Osteocyte (in vitro differentiated cells): ENCODE measurements around the gene RGS2. TPM values are rescaled to one million over a fixed set of nuclear protein-coding genes. Genes with fewer than 3 reads are reported as not detected.

Source experiments
- DNase-seq: peaks from one replicate; pipeline ENCODE4 v3.0.0; 2021; ENCODE audit warnings: mixed read lengths; ENCODE audit not compliant: unreplicated experiment; ENCODE audit errors: extremely low spot score
- H3K27ac Mint-ChIP-seq: one replicate; pipeline ENCODE4 v1.8.0; 2021; ENCODE audit warnings: mild to moderate bottlenecking, mixed read lengths; ENCODE audit not compliant: unreplicated experiment
- H3K27me3 Mint-ChIP-seq: one replicate; pipeline ENCODE4 v1.8.0; 2021; ENCODE audit warnings: mixed read lengths; ENCODE audit not compliant: unreplicated experiment
- H3K36me3 Mint-ChIP-seq: one replicate; pipeline ENCODE4 v1.8.0; 2021; ENCODE audit warnings: mixed read lengths; ENCODE audit not compliant: unreplicated experiment
- H3K4me1 Mint-ChIP-seq: one replicate; pipeline ENCODE4 v1.8.0; 2021; ENCODE audit warnings: mixed read lengths; ENCODE audit not compliant: unreplicated experiment
- H3K4me3 Mint-ChIP-seq: one replicate; pipeline ENCODE4 v1.8.0; 2021; ENCODE audit warnings: mild to moderate bottlenecking, moderate library complexity, mixed read lengths; ENCODE audit not compliant: unreplicated experiment
- H3K9me3 Mint-ChIP-seq: one replicate; pipeline ENCODE4 v1.8.0; 2021; ENCODE audit warnings: mixed read lengths; ENCODE audit not compliant: unreplicated experiment
- CTCF ChIP-seq: fragments of 200-600 bp; sonication (generic); IDR thresholded peaks from 2 replicates; pipeline ENCODE4 v1.5.0; 2021; ENCODE audit warnings: antibody characterized with exemption, mild to moderate bottlenecking, moderate library complexity
- total RNA-seq: library from RNA; stranded (reverse); gene quantifications from 2 replicates; pipeline ENCODE4 v1.2.1, GENCODE V29; 2021

Gene RGS2
- total RNA-seq, 1 donor from 2014 or later: 7.6 TPM

- Mint-ChIP-seq H3K4me1 (peaks cover 9% of the 10 kb centered on the region), H3K4me3 (no peak overlapping the region), H3K27ac (no peak overlapping the region), H3K9me3 (no peaks in the 10 kb centered on the region), H3K36me3 (no peaks in the 10 kb centered on the region), H3K27me3 (no peaks in the 10 kb centered on the region)
- no peak for TF ChIP-seq CTCF
- no peak for DNase-seq
Measured at GRCh38 chr1:192768463-192768862, 40.4 kb upstream of the RGS2 start.

GRCh38 chr1:192771341-192771740 lies 37.5 kb upstream of the RGS2 start:
- no peaks in the 10 kb centered on the region for H3K36me3 Mint-ChIP-seq
- TF ChIP-seq CTCF: no peak
- DNase-seq: no peak
- H3K4me1 Mint-ChIP-seq: no peaks in the 10 kb centered on the region
- no peak overlapping the region for H3K27ac Mint-ChIP-seq
- H3K27me3 Mint-ChIP-seq: no peaks in the 10 kb centered on the region
- no peak overlapping the region for H3K4me3 Mint-ChIP-seq
- no peaks in the 10 kb centered on the region for H3K9me3 Mint-ChIP-seq

- peaks cover 9% of the 10 kb centered on the region for H3K9me3 Mint-ChIP-seq
- no peaks in the 10 kb centered on the region for H3K36me3 Mint-ChIP-seq
- H3K27ac Mint-ChIP-seq: no peak overlapping the region
- TF ChIP-seq CTCF: no peak
- H3K27me3 Mint-ChIP-seq: no peaks in the 10 kb centered on the region
- H3K4me1 Mint-ChIP-seq: no peaks in the 10 kb centered on the region
- no peak overlapping the region for H3K4me3 Mint-ChIP-seq
- DNase-seq: no peak
Measured at GRCh38 chr1:192775631-192776030, 33.2 kb upstream of the RGS2 start.

- TF ChIP-seq CTCF: no peak
- H3K27ac Mint-ChIP-seq: no peak overlapping the region
- no peaks in the 10 kb centered on the region for H3K4me1 Mint-ChIP-seq
- no peaks in the 10 kb centered on the region for H3K36me3 Mint-ChIP-seq
- no peak for DNase-seq
- no peak overlapping the region for H3K4me3 Mint-ChIP-seq
- peaks cover 9% of the 10 kb centered on the region for H3K9me3 Mint-ChIP-seq
- no peaks in the 10 kb centered on the region for H3K27me3 Mint-ChIP-seq
Measured at GRCh38 chr1:192776206-192776605, 32.6 kb upstream of the RGS2 start.

GRCh38 chr1:192776998-192777397 lies 31.8 kb upstream of the RGS2 start:
- Mint-ChIP-seq H3K4me1 (no peaks in the 10 kb centered on the region), H3K27ac (no peak overlapping the region), H3K9me3 (peaks cover 9% of the 10 kb centered on the region), H3K36me3 (no peaks in the 10 kb centered on the region), H3K27me3 (no peaks in the 10 kb centered on the region), H3K4me3 (no peak overlapping the region)
- TF ChIP-seq CTCF: no peak
- no peak for DNase-seq
